22Rv1 (cell line): Measurements from ENCODE around the gene ACER1.
A peak's percentile ranks its signal among the peaks of the same experiment; 100 is the strongest.
"Not testable (repeated sequence)": the region's sequence is repeated elsewhere in the genome, so short reads cannot be mapped to it uniquely, and the experiment has no call there.

Experiments
- H3K27ac ChIP-seq: fragments of 450-650 bp; 2 replicates; pipeline ENCODE4 v1.5.1; 2017
- ZFX ChIP-seq: fragments of 450-650 bp; IDR thresholded peaks from 2 replicates; pipeline ENCODE4 v1.6.1; 2017; ENCODE audit warnings: antibody characterized with exemption, borderline replicate concordance
- TF ChIP-seq, protein P1 (sequence below): fragments of 450-650 bp; IDR thresholded peaks from 2 replicates; pipeline ENCODE4 v1.5.1; 2017; ENCODE audit warnings: mild to moderate bottlenecking

ACER1 gene

DNA sequence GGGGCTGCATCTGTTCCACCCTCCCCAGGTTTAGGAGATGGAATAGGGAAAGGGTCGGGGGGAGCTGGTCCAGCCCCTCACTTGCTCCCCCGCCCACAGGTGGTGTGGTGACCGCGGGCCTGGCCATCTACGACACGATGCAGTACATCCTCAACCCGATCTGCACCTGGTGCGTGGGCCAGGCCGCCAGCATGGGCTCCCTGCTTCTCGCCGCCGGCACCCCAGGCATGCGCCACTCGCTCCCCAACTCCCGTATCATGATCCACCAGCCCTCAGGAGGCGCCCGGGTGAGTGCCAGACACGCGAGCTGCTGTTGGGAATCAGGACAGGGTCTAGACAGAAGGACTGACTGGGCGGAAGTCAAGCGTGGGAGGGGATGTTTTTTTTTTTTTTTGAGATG lies 30.9 kb upstream of the ACER1 start:
- TF ChIP-seq ZFX = no peak
- TF ChIP-seq, protein P1, sequence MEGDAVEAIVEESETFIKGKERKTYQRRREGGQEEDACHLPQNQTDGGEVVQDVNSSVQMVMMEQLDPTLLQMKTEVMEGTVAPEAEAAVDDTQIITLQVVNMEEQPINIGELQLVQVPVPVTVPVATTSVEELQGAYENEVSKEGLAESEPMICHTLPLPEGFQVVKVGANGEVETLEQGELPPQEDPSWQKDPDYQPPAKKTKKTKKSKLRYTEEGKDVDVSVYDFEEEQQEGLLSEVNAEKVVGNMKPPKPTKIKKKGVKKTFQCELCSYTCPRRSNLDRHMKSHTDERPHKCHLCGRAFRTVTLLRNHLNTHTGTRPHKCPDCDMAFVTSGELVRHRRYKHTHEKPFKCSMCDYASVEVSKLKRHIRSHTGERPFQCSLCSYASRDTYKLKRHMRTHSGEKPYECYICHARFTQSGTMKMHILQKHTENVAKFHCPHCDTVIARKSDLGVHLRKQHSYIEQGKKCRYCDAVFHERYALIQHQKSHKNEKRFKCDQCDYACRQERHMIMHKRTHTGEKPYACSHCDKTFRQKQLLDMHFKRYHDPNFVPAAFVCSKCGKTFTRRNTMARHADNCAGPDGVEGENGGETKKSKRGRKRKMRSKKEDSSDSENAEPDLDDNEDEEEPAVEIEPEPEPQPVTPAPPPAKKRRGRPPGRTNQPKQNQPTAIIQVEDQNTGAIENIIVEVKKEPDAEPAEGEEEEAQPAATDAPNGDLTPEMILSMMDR = no peak
- H3K27ac ChIP-seq = no peak overlapping the region

DNA sequence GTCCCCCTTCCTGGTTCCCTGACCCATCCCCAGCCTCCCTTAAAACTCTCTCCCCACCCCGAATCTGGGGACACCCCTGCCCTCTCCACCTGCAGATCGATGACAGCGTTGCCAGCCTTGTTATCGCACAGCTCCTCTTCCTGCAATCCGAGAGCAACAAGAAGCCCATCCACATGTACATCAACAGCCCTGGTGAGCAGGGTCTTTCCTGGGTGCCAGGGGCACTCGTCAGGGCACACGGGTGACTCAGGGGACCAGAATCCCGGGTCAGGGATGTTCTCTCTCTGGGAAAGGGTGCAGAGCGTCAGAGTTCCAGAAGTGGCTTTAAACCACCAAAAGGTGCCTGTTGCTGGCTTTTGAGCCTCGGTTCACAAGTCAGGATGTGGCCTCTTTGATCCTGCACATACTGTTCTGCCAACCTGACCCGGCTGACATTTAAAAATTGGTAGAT lies 29.0 kb upstream of the ACER1 start:
- TF ChIP-seq, protein P1 = no peak
- no peak for TF ChIP-seq ZFX
- H3K27ac ChIP-seq = peak overlapping the region; percentile 71

DNA sequence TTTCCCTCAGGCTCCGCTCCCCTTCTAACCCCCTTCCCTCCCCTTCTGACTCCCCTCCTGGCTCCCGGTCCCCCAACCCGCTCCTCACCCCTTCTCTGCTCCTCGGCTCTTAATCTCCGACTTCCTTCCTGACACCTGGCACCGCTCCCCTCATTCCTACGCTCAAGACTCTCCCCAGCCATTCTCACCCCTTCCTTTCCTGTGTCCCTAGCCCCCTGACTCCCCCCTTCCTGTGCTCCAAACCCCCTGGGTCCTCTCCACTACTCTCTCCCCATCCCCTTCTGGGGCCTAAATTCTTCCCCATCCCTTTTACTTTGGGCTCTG lies 28.6 kb upstream of the ACER1 start:
- H3K27ac ChIP-seq = peak overlapping the region; percentile 71
- TF ChIP-seq ZFX = no peak
- TF ChIP-seq, protein P1 = no peak

DNA sequence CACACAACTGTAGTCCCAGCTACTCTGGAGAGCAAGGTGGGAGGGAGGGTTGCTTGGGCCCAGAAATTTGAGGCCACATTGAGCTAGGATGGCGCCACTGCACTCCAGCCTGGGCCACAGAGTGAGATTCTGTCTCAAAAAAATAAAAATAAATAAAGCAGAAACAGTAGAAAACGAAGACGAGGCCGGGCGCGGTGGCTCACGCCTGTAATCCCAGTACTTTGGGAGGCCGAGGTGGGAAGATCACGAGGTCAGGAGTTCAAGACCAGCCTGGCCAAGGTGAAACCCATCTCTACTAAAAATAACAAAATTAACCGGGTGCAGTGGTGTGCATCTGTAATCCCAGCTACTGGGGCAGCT lies 27.4 kb upstream of the ACER1 start:
- H3K27ac ChIP-seq = peak overlapping the region; percentile 71; the same call in 1 of the 2 replicates

DNA sequence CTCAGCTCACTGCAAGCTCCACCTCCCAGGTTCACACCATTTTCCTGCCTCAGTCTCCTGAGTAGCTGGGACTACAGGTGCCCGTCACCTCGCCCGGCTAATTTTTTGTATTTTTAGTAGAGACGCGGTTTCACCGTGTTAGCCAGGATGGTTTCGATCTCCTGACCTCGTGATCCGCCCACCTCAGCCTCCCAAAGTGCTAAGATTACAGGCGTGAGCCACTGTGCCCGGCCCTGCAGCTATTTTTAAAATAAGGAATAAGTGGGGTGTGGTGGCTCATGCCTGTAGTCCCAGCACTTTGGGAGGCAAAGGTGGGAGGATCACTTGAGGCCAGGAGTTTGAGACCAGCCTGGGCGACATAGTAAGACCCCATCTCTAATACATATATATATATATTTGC lies 27.0 kb upstream of the ACER1 start:
- H3K27ac ChIP-seq = not testable (repeated sequence)

DNA sequence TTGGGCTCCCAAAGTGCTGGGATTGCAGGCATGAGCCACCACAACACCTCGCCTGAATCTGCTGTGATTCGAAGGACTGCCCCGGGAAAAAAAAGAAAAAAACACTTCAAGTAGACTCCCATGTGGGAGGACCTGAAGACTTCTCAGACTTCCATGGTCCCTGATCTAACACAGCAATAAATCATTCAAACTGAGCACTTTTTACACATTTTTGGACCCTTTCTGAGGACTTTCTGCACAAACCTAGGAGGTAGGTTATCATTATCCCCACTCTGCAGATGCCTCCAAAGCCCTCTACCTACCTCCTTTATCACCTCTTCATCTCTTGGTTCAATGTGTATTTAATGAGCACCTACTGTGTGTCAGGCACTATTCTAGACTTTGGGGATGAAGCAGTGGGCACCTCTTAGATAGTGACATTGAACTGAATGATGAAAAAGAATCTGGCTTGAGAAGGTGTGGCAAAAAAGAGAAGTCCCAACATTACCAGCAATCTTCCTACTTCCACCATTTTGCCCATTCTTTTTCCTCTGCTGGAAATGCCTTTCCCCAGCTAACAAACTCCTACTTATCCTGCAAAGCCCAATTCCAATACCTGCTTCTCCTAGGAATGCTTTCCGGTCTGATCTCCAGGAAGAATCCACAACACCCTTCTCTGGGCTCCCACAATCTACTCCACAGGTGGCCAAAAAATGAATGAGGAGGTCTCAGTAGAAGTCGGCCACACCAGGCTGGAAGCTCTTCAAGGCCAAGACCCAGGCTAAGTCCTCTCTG lies 26.3 kb upstream of the ACER1 start:
- no peak for TF ChIP-seq ZFX
- TF ChIP-seq, protein P1 = no peak
- no peak overlapping the region for H3K27ac ChIP-seq

DNA sequence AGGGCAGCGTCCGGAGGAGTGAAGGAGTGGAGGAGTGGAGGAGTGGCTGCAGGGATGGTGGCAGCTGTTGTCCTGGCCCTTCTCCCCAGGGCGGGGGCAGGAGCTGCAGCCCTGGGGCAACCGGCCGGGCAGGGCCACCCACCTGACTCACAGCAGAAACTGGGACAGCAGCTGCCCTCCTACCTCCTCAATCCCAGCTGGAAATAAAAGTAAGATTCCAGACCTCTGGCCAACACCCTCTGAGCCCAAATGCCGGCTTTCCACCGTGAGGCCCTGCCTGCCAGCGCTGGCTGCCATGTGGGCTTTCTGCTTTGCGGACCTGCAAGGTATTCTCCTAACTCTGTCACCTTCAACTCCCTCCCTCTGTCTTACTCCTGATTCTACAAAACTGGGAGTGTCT lies 24.6 kb upstream of the ACER1 start:
- TF ChIP-seq ZFX = no peak
- TF ChIP-seq, protein P1 = no peak
- H3K27ac ChIP-seq = no peak overlapping the region

DNA sequence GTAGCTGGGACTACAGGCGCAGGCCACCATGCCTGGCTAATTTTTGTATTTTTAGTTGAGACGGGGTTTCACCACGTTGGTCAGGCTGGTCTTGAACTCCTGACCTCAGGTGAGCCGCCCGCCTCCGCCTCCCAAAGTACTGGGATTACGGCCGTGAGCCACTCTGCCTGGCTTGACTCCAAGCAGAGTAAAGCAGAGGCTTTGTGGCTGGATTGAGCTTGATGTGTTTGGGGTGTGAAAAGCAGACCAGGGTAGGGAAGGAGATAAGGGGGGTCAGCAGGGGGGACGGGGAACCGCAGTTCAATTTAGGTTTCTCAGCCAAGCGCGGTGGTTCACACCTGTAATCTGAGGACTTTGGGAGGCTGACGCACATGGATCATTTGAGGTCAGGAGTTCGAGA lies 23.8 kb upstream of the ACER1 start:
- TF ChIP-seq ZFX = no peak
- TF ChIP-seq, protein P1 = no peak
- H3K27ac ChIP-seq = no peak overlapping the region

DNA sequence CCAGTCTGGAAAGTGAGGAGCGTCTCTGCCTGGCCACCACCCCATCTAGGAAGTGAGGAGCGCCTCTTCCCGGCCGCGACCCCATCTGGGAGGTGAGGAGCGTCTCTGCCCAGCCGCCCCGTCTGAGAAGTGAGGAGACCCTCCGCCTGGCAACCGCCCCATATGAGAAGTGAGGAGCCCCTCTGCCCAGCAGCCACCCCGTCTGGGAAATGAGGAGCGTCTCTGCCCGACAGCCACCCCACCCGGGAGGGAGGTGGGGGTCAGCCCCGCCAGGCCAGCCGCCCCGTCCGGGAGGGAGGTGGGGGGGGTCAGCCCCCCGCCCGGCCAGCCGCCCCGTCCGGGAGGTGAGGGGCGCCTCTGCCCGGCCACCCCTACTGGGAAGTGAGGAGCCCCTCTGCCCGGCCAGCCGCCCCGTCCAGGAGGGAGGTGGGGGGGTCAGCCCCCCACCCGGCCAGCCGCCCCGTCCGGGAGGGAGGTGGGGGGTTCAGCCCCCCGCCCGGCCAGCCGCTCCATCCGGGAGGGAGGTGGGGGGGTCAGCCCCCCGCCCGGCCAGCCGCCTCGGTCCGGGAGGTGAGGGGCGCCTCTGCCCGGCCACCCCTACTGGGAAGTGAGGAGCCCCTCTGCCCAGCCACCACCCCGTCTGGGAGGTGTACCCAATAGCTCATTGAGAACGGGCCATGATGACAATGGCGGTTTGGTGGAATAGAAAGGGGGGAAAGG lies 22.1 kb upstream of the ACER1 start:
- not testable (repeated sequence) for H3K27ac ChIP-seq
